Panc1 (cell line): ENCODE data around the gene ANTXR1.

Experiments used
- POLR2AphosphoS5 ChIP-seq: IDR thresholded peaks from 2 replicates; pipeline ENCODE4 v1.6.1; 2012; ENCODE audit warnings: mild to moderate bottlenecking, low read depth, low read length, moderate library complexity
- REST ChIP-seq, 2 experiments: IDR thresholded peaks; 2 replicates each; pipeline ENCODE4 v1.6.1; 2011 to 2012; ENCODE audit warnings: low read depth in 2 of 2, control low read depth in 1 of 2, low read length in 1 of 2, mild to moderate bottlenecking in 1 of 2, moderate library complexity in 1 of 2; ENCODE audit not compliant: insufficient read depth in 1 of 2
- SIN3A ChIP-seq: IDR thresholded peaks from 2 replicates; pipeline ENCODE4 v1.6.1; 2012; ENCODE audit warnings: low read depth, mild to moderate bottlenecking, low read length, moderate library complexity, borderline replicate concordance; ENCODE audit not compliant: insufficient read depth
- TCF7L2 ChIP-seq: IDR thresholded peaks from 2 replicates; pipeline ENCODE4 v1.6.1; 2011; ENCODE audit warnings: mild to moderate bottlenecking, low read depth, low read length, inconsistent platforms
- TF ChIP-seq, protein P1 (sequence below): fragments of 450-650 bp; IDR thresholded peaks from 2 replicates; pipeline ENCODE4 v1.5.1; 2017; ENCODE audit warnings: mild to moderate bottlenecking

- TF ChIP-seq REST (IDR thresholded peaks at IDR 0.05; ENCODE audit: insufficient read depth in 1 of 2, low read depth in 2 of 2, low read length in 1 of 2) (no peak), TCF7L2 (no peak), POLR2AphosphoS5 (no peak), SIN3A (no peak)
- TF ChIP-seq, protein P1, sequence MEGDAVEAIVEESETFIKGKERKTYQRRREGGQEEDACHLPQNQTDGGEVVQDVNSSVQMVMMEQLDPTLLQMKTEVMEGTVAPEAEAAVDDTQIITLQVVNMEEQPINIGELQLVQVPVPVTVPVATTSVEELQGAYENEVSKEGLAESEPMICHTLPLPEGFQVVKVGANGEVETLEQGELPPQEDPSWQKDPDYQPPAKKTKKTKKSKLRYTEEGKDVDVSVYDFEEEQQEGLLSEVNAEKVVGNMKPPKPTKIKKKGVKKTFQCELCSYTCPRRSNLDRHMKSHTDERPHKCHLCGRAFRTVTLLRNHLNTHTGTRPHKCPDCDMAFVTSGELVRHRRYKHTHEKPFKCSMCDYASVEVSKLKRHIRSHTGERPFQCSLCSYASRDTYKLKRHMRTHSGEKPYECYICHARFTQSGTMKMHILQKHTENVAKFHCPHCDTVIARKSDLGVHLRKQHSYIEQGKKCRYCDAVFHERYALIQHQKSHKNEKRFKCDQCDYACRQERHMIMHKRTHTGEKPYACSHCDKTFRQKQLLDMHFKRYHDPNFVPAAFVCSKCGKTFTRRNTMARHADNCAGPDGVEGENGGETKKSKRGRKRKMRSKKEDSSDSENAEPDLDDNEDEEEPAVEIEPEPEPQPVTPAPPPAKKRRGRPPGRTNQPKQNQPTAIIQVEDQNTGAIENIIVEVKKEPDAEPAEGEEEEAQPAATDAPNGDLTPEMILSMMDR, result no peak
These were observed 228.1 kb downstream of the ANTXR1 start for GRCh38 chr2:69241093-69241492.
